Measurements from ENCODE around the gene NR6A1. TPM values are rescaled to one million over a fixed set of nuclear protein-coding genes. Genes with fewer than 3 reads are reported as not detected.

The NR6A1 gene
- total RNA-seq, 1 experiment from 2014 or later = 99.3 TPM

DNA sequence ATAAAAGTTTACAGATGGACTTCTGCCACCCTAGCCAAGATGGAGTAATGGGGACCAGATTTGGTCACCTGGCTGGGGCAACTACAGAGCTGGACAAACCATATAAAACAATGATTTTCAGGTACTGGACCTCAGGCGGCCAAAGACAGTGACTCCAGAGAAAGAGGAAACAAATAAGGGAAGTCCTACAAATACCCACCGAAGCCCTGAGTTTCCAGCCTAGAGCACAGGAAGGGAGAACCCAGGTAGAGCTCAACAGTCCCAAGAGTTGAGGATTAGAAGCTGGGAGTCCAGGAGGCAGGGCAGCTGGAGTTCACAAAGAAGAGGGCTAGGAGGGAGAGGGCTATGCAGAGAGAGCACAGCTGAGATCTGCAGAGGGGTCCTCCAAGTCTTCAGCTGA, 157.3 kb downstream of the NR6A1 start:
- WGBS (ENCODE audit: extremely low coverage, insufficient read length, low lambda C conversion rate) = no CpG with 5 or more reads among the region's 2 CpGs
- TF ChIP-seq, protein P1, sequence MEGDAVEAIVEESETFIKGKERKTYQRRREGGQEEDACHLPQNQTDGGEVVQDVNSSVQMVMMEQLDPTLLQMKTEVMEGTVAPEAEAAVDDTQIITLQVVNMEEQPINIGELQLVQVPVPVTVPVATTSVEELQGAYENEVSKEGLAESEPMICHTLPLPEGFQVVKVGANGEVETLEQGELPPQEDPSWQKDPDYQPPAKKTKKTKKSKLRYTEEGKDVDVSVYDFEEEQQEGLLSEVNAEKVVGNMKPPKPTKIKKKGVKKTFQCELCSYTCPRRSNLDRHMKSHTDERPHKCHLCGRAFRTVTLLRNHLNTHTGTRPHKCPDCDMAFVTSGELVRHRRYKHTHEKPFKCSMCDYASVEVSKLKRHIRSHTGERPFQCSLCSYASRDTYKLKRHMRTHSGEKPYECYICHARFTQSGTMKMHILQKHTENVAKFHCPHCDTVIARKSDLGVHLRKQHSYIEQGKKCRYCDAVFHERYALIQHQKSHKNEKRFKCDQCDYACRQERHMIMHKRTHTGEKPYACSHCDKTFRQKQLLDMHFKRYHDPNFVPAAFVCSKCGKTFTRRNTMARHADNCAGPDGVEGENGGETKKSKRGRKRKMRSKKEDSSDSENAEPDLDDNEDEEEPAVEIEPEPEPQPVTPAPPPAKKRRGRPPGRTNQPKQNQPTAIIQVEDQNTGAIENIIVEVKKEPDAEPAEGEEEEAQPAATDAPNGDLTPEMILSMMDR (conservative IDR thresholded peaks at IDR 0.05) = no peak

More for the DNA sequence above, 157.3 kb downstream of the NR6A1 start:
- Histone ChIP-seq H3K56ac (ENCODE audit: insufficient read length, low read depth, low read length) (no peak overlapping the region), H3K9ac (ENCODE audit: extremely low read depth, insufficient read length, low read length) (no peak overlapping the region), H2BK15ac (ENCODE audit: low read depth, low read length) (no peak overlapping the region), H2BK5ac (ENCODE audit: insufficient read length, low read length) (no peak overlapping the region), H4K5ac (ENCODE audit: insufficient read length, low read depth, low read length) (no peak overlapping the region), H3K23ac (ENCODE audit: insufficient read length, low read depth, low read length) (no peak overlapping the region), H3K18ac (ENCODE audit: insufficient read length, low read depth, low read length) (no peak overlapping the region), H2BK12ac (ENCODE audit: insufficient read length, low read depth, low read length) (no peak overlapping the region), H2AK5ac (ENCODE audit: insufficient read length, low read length) (no peak overlapping the region), H4K8ac (replicated peaks; ENCODE audit: insufficient read length, low read depth, low read length) (no peak overlapping the region), H3K23me2 (ENCODE audit: insufficient read length, low read depth, low read length, poor library complexity, severe bottlenecking) (no peaks in the 10 kb centered on the region), H2BK120ac (ENCODE audit: low read depth, low read length, poor library complexity, severe bottlenecking) (no peak overlapping the region), H3K79me1 (ENCODE audit: insufficient read depth, low read depth, low read length, poor library complexity, severe bottlenecking) (no peaks in the 10 kb centered on the region), H3K14ac (ENCODE audit: insufficient read depth, low read length) (no peak overlapping the region), H3K4ac (ENCODE audit: low read depth, low read length) (no peak overlapping the region), H3K79me2 (ENCODE audit: insufficient read depth, low read length) (no peaks in the 10 kb centered on the region; the same call in 1 of the 2 replicates), H4K20me1 (ENCODE audit: control insufficient read depth, insufficient read depth, insufficient read length) (no peaks in the 10 kb centered on the region), H3K27ac (ENCODE audit: insufficient read length, low read depth, low read length) (no peak overlapping the region), H2AFZ (ENCODE audit: low read length) (no peak overlapping the region), H4K91ac (ENCODE audit: insufficient read length, low read depth, low read length) (no peak overlapping the region), H3K27me3 (ENCODE audit: insufficient read depth, low read length) (no peaks in the 10 kb centered on the region), H3K9me3 (ENCODE audit: control insufficient read depth, low read depth, low read length) (no peaks in the 10 kb centered on the region), H3T11ph (ENCODE audit: low read length) (no peak overlapping the region), H2BK20ac (ENCODE audit: low read depth, low read length, poor library complexity, severe bottlenecking) (no peak overlapping the region), H3K4me2 (ENCODE audit: insufficient read depth, insufficient read length, low read length) (no peak overlapping the region), H3K4me1 (ENCODE audit: insufficient read depth, low read length) (no peaks in the 10 kb centered on the region; the same call in 1 of the 2 replicates)
- Mint-ChIP-seq H3K27ac (0 out of 7 replicates have a peak overlapping the region, but pooled peaks of 1 of the 3 experiments have one; percentile 31), H3K36me3 (ENCODE audit: insufficient read depth in 1 of 3, low read depth in 3 of 3) (peaks cover 0 to 2% (median 0%) of the 10 kb centered on the region in 3 experiments; a peak in 1 of 7 replicates), H3K9me3 (no peaks in the 10 kb centered on the region), H3K4me1 (peaks cover 39 to 48% of the 10 kb centered on the region in 2 experiments), H3K27me3 (ENCODE audit: low read depth) (no peaks in the 10 kb centered on the region), H3K4me3 (no peak overlapping the region)
- DNase-seq = no peak

All from H9 (cell line).